Erythroblast (primary cell): ENCODE results near the gene DMKN.
A peak's percentile ranks its signal among the peaks of the same experiment; 100 is the strongest.

Experiments
- DNase-seq, 2 experiments: peaks; one replicate each; lab custom pipeline; 2025; lab: John Stamatoyannopoulos, UW
- GATA1 ChIP-seq: IDR thresholded peaks from 2 replicates; pipeline ENCODE4 v1.6.1; 2011; ENCODE audit warnings: low read depth, mild to moderate bottlenecking, control low read depth, low read length, moderate library complexity
- POLR2A ChIP-seq: IDR thresholded peaks from 2 replicates; pipeline ENCODE4 v1.6.1; 2011; ENCODE audit warnings: mild to moderate bottlenecking, low read length

Gene DMKN

DNA sequence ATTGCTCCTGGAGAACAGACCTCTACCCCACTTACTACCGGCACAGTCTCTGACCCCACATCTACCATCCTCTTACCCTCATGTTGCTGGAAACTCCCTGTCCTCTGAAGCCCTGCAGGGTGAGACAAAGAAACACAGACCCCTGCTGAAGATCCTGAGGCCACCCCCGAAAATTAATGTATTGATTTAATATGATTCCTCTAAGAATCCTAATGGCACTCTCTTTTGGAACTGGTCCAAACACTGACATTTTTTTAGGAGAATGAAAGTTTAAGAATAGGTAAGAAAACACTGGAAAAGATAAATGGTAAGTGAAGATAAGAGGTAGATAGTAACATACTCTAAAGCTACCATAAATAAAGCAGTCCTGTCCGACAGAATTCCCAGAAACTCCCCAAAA lies 5.3 kb downstream of the DMKN start:
- no peak for TF ChIP-seq POLR2A
- TF ChIP-seq GATA1 = no peak
- DNase-seq = no peak

DNA sequence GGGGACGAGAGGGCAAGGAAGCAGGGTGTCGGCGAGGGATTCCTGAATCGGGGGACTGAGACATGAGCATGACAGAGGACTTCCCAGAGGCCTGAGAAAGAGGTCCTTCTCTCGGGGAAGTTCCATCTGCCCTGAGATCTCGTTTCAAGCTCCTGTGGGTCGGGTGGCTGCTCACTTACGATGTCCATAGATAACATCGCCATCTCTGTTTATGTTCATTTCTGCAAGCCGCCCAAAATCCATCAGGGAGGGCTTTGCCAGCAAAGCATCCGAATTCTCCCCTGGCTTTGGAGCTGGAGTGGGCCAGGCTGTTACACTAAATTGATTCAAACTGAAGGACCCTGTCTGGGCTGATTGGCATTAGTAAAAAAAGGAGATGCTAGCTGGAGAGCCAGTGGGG lies 5.9 kb downstream of the DMKN start:
- DNase-seq = no peak

DNA sequence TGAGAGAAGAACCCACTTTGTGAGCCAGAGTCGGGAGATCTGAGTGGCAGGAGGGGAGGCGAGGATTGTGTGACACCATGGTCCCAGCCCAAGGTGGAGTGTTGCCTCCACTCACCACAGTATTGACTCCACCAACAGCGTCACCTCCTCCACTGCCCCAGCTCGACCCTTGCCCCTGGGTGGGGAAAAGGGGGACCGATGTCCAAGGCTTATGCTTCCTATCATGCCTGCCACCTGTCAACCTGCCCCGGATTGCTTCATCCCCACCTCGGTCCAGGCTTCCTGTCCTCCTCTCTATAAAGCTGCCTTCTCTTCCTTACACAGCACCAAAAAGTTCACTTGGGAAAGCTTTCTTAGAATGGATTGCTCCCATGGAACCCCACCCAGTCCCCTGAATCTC lies 7.4 kb downstream of the DMKN start:
- DNase-seq = no peak
- no peak for TF ChIP-seq POLR2A
- no peak for TF ChIP-seq GATA1

More for the DNA sequence above, 5.9 kb downstream of the DMKN start:
- TF ChIP-seq POLR2A (no peak), GATA1 (no peak)

DNA sequence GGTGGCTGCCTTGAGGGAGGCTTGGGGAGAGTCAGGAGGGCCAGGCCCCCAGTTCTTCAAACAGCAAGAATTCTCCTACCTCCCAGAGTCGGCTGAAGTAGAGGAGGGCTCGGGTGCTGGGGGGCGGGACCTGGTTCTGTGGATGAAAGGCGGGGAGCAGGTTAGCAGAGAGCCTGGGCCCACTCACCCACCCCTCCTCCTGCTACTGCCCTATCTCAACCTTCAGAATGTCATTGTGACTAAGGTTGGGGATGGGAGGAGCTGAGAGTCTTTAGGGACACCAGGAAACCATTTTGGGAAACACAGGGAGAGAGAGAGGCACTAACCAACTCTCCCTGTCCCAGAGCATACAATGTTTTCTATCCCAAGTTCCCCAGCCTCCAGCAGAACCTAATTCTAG lies 10.7 kb downstream of the DMKN start:
- DNase-seq = no peak
- TF ChIP-seq GATA1 (no peak), POLR2A (no peak)

DNA sequence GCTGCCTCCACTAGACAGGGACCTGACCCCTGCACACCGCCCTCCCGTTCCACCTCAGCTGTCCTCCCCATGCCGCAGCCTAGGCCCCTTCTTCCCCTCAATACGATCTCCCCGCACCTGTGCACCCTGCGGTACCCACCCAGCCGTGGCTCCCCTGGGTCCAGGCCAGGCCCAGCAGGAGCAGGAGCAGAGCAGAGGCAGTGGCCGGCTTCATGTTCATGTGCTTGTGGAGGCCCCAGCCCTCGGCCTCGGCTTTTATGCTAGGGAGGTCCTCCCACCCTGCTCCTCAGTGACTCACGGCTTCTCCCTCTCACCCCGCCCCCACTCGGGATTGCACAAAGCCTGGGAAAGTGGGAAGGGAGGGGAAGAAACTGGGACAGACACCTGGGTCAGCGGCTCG lies 11.8 kb downstream of the DMKN start:
- no peak for TF ChIP-seq POLR2A
- no peak for TF ChIP-seq GATA1
- no peak for DNase-seq

DNA sequence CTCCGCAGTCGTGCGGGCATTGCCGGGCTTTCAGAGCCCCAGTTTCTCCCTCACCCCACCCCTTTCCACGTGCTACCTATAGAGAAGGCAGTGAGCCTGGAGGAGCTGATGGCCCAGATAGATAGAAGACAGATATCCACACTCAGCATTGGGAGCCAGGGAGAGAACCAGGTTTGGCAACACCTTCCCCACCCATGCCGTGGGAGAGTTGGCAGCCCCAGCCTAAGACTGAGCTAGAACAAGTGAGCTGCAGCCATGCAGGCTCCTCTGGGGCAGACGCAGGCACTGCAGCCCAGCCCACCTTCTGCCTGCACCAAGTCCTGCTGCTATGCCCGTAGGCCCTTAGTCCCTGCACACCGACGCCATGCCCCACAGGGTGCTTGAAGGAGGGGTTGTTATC lies 12.8 kb downstream of the DMKN start:
- TF ChIP-seq POLR2A (no peak), GATA1 (no peak)
- DNase-seq = no peak

DNA sequence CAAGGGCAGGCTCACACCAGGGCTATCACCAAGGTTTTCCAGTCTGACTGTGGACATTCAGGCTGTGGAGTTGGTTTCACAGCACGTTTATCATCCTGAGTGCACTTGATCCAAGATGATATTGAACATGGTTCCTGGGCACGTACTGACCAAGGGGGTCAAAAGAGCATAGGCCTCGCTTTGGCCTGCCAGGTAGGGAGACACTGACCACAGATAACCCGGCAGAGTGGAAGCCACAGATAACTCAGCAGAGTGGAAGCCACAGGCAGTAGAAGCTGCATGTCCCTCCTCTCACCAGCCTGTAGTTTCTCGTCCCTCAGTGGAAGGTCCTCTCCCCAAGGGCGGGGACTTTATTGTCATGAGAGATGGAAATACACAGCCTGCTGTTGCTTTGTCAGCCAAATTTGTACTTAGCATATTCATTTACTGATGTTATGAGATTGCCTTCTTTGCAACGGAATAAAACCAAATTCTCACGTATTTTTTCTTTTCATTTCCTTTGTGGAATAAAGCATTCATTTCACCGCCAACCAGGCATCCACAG lies 14.4 kb downstream of the DMKN start:
- DNase-seq = no peak
- TF ChIP-seq POLR2A (no peak), GATA1 (no peak)

DNA sequence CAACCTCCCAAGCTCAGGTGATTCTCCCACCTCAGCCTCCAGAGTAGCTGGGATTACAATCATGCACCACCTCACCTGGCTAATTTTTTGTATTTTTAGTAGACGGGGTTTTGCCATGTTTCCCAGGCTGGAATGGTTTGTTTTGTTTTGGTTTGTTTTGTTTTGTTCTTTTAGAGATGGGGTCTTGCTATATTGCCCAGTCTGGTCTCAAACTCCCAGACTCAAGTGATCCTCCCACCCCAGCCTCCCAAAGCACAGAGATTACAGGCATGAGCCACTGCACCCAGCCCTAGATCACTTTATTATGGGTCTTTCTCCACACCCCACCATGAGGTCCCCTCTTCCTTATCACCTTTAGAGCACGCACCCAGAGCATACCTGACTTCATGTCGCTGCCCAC lies 15.2 kb downstream of the DMKN start:
- TF ChIP-seq POLR2A = no peak
- no peak for TF ChIP-seq GATA1
- DNase-seq = no peak

DNA sequence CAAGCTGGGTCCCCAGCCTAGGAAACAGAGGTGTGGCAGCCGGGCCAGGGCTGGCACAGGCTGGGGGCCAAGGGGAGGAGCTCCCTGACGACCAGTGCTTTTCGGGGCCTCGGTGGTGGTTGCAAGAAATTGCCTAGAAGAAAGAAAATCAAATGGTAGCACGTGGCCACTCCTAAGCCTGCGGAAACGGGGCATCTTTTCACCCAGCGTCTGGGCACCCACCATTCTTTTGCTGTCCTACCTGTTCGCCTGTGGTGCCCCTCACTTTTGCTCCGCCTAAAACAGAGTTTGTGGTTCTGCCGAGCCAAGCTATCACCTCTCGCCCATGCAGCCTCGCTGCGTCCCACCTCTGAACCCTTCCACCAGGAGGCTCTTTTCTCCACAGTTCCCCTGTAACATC lies 16.0 kb downstream of the DMKN start:
- TF ChIP-seq POLR2A (no peak), GATA1 (no peak)
- DNase-seq = no peak

DNA sequence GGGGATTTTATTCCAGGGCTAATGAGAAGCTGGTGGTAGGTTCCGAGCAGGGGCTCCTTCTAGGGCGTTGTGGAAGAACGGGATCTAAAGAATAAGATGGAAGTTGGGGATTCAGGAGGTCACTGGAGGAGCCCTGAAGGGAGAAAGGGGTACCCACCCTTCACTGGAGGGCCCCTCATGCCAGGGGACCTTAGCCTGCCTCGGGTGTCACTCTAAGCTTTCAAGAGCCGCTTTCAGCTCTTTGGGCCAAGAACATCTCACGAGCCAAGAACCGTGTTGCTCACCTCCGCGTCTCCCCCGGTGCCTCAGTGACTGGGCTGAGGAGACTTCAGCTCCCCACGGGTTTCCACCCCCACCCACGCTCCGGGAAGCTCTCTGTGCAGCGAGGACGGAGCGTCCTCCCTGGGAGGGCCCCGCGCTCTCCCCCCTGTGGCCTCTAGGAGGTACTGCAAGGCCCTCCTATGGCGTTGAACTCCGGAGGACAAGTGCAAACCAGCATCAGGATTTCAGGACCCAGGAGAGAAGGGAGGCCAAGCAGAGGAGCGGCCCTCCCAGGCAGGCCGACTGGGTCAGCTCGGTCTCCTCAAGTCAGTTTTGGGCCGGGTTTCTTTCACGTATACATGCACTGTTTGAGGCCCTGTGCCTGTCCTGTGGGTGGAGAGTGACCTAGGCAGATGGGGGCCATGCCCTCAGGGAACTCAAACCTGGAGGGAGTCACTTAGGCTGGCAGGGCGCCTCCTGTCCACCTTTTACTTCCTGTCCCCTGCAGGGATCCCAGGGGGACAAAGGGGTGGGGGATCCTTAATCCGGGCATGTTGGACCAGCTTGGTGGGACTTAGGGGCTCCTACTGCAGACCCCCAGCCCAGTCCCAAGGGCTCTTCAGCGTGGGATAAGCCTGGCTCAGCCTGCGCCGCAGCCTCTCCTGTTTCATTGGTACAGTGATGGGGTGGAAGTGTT lies 18.1 kb downstream of the DMKN start:
- TF ChIP-seq GATA1 (no peak), POLR2A (no peak)
- peak; percentile 50 to 69 for DNase-seq

DNA sequence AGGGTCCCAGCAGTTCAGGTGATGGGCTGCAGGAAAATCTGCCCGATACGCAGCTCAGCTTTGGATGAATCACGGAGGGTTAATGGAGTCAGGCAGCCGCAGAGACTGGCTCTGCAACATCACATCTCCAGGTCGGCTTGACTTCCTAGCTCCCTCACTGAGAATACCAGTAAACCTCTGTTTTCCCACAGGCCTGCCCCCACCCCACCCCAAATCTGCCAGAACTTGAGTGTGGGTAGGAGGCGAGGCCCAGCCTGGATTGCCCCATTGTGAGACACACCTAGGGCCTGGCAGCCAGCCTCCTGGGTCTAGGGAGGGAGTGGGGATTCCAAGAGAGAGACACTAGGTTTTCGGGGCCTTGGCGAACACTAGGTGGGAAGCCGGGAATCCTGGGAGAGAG lies 19.5 kb downstream of the DMKN start:
- DNase-seq = no peak
- TF ChIP-seq POLR2A (no peak), GATA1 (no peak)

DNA sequence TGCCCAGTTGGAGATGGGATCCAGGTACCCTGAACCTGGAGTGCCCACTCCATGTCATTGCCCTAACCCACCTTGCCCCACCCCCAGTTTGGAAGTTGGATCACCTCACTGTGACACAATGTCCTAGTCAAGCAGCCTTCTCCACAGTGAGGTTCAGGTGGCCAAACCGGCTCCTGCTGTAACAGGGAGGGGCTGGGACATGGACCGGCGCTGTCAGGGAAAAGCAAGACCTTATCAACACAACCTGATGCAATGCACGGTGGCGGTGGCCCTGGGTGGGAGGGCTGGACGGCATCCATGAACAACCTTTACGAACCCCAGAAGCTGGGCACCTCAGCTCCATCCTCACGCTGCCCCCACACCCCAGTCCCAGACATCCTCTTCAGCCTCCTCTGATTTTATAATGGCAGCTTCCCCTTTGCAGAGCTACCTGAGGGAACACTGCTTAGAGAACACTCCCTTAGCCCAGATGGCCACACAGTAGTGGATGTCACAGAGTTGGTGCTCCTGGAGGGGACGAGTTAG lies 21.6 kb downstream of the DMKN start:
- DNase-seq = no peak
- TF ChIP-seq GATA1 = no peak
- no peak for TF ChIP-seq POLR2A

DNA sequence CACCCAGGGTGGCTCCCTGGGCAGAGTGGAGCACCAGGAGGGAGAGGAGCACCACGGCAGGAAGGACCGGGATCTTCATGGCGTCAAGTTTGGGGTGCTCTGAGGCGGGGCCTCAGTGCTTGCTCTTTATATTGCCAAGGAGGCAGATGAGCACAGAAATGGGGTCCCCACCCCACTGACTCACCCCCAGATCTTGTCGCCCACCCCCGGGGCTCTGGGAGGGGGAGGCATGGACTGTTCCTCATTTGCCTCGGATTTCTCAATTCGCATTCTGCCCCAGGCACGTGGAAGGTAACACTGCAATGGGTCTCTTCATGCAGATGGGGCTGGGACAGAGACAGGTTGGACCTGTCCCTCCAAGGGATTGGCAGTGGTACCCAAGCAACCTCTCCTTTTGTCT lies 23.1 kb downstream of the DMKN start, which contains the start of gene KRTDAP:
Gene KRTDAP (minus strand): TSS at position 101 of the 400 bp plus-strand sequence. CDS start 22 bp downstream, at position 79.
- no peak for DNase-seq
- no peak for TF ChIP-seq POLR2A
- no peak for TF ChIP-seq GATA1

DNA sequence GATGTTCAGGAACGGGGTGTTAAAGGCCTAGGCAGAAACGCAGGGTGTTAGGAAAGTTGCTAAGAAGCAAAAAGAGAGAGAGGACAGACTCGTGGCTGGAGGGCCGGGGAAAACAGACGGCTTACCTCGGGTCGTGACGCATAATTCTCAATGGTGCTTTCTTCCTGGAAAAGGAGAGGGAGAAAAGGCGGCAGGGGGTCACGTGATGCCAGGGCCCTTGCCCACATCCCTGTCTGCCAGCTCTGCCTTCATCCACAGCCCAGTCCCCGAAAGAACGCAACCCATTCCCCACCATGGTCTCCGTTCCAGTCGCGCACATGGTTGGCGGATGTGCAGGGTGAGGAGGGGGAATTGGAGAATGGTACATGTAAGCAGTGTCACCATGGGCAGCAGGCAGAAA lies 24.8 kb downstream of the DMKN start:
- no peak for TF ChIP-seq POLR2A
- no peak for TF ChIP-seq GATA1
- no peak for DNase-seq

DNA sequence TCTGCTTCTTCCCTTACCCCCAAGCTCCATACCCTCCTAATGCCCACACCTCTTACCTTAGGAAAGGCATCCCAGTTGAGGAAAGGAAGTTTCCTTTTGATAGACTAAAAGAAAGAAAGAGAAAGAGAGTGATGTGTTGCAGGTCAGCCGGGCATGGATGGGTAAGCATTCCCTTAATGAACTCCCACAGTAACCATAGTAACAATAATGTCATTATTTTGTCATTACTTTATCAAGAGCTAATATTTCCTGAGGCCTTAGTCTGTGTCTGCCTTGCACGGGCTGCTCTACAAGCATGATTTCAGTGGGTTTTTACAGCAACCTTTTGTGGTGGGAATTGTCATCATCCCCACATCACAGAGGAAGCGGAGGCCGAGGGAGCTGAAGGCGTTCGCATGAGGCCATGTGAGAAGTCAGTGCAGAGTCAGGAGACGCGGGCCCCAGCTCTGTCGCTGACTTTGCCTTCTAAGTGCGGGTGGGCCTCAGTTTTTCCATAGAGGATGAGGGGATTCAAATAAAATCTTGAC lies 25.7 kb downstream of the DMKN start:
- no peak for DNase-seq
- TF ChIP-seq POLR2A = no peak
- TF ChIP-seq GATA1 = no peak
